Liver (tissue), 3 donors: ENCODE measurements around the gene OR7D2.

ENCODE experiments used
- HNF4G ChIP-seq: IDR thresholded peaks from 2 replicates; pipeline ENCODE4 v1.6.1; 2016; ENCODE audit warnings: antibody characterized with exemption
- JUND ChIP-seq, 2 donors: IDR thresholded peaks; 2 replicates each; pipeline ENCODE4 v1.6.1; 2016; ENCODE audit warnings: antibody characterized with exemption in 2 of 2
- NR2F2 ChIP-seq: IDR thresholded peaks from 2 replicates; pipeline ENCODE4 v1.6.1; 2016; ENCODE audit warnings: antibody characterized with exemption
- RAD21 ChIP-seq, 2 donors: IDR thresholded peaks; 2 replicates each; pipeline ENCODE4 v1.6.1; 2016; ENCODE audit warnings: antibody characterized with exemption in 2 of 2, mild to moderate bottlenecking in 2 of 2
- YY1 ChIP-seq: IDR thresholded peaks from 2 replicates; pipeline ENCODE4 v1.6.1; 2016; ENCODE audit warnings: antibody characterized with exemption, mild to moderate bottlenecking
- TF ChIP-seq, protein P1 (sequence below): fragments of 150-350 bp; IDR thresholded peaks from 2 replicates; pipeline ENCODE4 v1.5.1; 2017; ENCODE audit warnings: improper control_type of control experiment, low read depth, low read length; ENCODE audit not compliant: missing input control
- donor health status: healthy.
- donor health status: healthy.

DNA sequence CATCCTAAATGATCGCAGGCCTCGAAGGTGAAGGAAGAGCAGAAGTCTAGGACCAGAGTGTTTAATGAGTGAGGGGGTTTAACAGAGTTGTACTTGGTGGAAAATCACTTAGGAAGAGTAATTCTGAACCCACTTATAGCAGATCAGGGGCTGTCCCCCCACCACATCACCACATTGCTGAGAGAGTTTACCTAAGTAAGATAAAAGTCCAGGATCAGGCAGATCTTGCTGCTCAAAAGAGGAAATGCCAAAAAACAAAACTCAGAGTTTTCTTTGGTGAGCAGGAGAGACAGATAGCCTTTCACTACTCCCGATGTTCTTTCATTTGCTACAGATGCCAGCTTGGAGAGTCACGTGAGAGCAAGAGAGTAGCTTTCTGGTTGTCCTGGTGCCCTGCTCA, 23.2 kb upstream of the OR7D2 start:
- TF ChIP-seq, protein P1, sequence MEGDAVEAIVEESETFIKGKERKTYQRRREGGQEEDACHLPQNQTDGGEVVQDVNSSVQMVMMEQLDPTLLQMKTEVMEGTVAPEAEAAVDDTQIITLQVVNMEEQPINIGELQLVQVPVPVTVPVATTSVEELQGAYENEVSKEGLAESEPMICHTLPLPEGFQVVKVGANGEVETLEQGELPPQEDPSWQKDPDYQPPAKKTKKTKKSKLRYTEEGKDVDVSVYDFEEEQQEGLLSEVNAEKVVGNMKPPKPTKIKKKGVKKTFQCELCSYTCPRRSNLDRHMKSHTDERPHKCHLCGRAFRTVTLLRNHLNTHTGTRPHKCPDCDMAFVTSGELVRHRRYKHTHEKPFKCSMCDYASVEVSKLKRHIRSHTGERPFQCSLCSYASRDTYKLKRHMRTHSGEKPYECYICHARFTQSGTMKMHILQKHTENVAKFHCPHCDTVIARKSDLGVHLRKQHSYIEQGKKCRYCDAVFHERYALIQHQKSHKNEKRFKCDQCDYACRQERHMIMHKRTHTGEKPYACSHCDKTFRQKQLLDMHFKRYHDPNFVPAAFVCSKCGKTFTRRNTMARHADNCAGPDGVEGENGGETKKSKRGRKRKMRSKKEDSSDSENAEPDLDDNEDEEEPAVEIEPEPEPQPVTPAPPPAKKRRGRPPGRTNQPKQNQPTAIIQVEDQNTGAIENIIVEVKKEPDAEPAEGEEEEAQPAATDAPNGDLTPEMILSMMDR, result no peak
- TF ChIP-seq JUND (IDR thresholded peaks at IDR 0.05) (no peak), RAD21 (IDR thresholded peaks at IDR 0.05) (no peak), NR2F2 (no peak), YY1 (no peak), HNF4G (no peak)
